Thymus (tissue), 11 donors: Measurements from ENCODE around the gene PHOSPHO2. TPM values are rescaled to one million over a fixed set of nuclear protein-coding genes. Genes with fewer than 3 reads are reported as not detected.

Experiments used
- DNase-seq, 9 donors: peaks; one replicate each; pipeline ENCODE4 v3.0.0-alpha.2; 2013; ENCODE audit warnings: low spot score in 9 of 9, low read depth in 6 of 9, missing footprints in 1 of 9
- H3K27ac ChIP-seq, 2 donors: one replicate each; pipeline ENCODE4 v1.5.1; 2013; ENCODE audit warnings: control low read depth in 1 of 2, low read depth in 1 of 2, low read length in 1 of 2, mild to moderate bottlenecking in 1 of 2, moderate library complexity in 1 of 2
- H3K27me3 ChIP-seq, 2 donors: one replicate each; pipeline ENCODE4 v1.5.1; 2013; ENCODE audit warnings: low read length in 1 of 2; ENCODE audit not compliant: control insufficient read depth in 2 of 2, insufficient read depth in 1 of 2
- H3K36me3 ChIP-seq, 2 donors: one replicate each; pipeline ENCODE4 v1.5.1; 2013; ENCODE audit warnings: low read length in 1 of 2, mild to moderate bottlenecking in 1 of 2, moderate library complexity in 1 of 2; ENCODE audit not compliant: control insufficient read depth in 2 of 2, insufficient read depth in 2 of 2
- H3K4me1 ChIP-seq, 2 donors: one replicate each; pipeline ENCODE4 v1.5.1; 2013; ENCODE audit warnings: low read length in 2 of 2; ENCODE audit not compliant: control insufficient read depth in 2 of 2, insufficient read depth in 2 of 2
- H3K4me3 ChIP-seq, 2 donors: one replicate each; pipeline ENCODE4 v1.5.1; 2013; ENCODE audit warnings: low read length in 2 of 2, control low read depth in 1 of 2, mild to moderate bottlenecking in 1 of 2
- H3K9me3 ChIP-seq, 2 donors: one replicate each; pipeline ENCODE4 v1.5.1; 2013; ENCODE audit warnings: low read length in 1 of 2, mild to moderate bottlenecking in 1 of 2; ENCODE audit not compliant: control insufficient read depth in 2 of 2, insufficient read depth in 1 of 2
- WGBS: extraction: QIAGEN DNeasy Blood & Tissue Kit; methylation state at CpG from one replicate; pipeline ENCODE4 v1.1.7; 2013; 5-methylcytosine and 5-hydroxymethylcytosine counted together
- polyA plus RNA-seq: library from polyadenylated mRNA; stranded (reverse); fragments of 200-250 nt; gene quantifications from one replicate; pipeline ENCODE4 v1.2.3, GENCODE V29; 2013
- total RNA-seq: library from RNA; stranded (reverse); fragments of 120-200 nt; gene quantifications from one replicate; pipeline ENCODE4 v1.2.4, GENCODE V29; 2013
- donor health status: healthy.

The PHOSPHO2 gene
- total and polyA plus RNA-seq, 2 donors = 3.9 to 4.3 TPM

GRCh38 chr2:169716938-169717690 lies 22.8 kb downstream of the PHOSPHO2 start:
- Histone ChIP-seq H3K36me3 (no peaks in the 10 kb centered on the region), H3K4me1 (peaks cover 0 to 13% of the 10 kb centered on the region in 2 donors), H3K9me3 (no peaks in the 10 kb centered on the region), H3K27me3 (no peaks in the 10 kb centered on the region), H3K4me3 (no peak overlapping the region), H3K27ac (no peak overlapping the region)
- no peak for DNase-seq
- WGBS = 90% methylated on average over 12 of the region's 12 CpGs

- H3K9me3 ChIP-seq = no peaks in the 10 kb centered on the region
- H3K4me1 ChIP-seq = peaks cover 0 to 13% of the 10 kb centered on the region in 2 donors
- DNase-seq = no peak
- no peaks in the 10 kb centered on the region for H3K27me3 ChIP-seq
- no peaks in the 10 kb centered on the region for H3K36me3 ChIP-seq
- H3K27ac ChIP-seq = no peak overlapping the region
- WGBS = 98% methylated on average over 4 of the region's 4 CpGs
- no peak overlapping the region for H3K4me3 ChIP-seq
Observed at GRCh38 chr2:169717691-169718063, 23.4 kb downstream of the PHOSPHO2 start.

DNA sequence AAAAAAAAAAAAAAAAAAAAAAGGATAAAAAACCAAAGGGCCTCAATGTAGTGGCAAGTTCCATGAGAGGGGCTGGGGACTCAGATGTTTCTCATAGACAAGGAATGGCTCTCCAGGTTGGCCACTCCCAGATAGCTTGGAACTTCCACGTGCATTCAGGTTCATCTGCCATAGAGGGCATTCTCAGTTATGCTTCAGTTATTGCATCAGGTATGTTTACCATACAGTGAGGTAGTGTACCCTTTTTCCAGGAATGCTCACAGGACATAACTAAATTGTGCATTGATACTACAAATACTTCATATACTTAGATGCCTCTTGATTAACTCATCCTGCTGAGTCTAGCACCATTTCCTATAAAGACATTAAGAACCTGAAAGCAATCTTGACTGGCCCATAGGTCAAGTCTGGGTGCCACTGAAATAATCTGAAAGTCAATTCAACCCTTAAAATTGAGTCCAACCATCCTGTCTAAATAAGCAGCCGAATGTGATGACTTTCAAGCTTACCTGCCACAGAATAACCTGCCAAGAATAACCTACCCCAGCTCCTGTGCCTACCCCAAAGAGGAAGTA lies 24.7 kb downstream of the PHOSPHO2 start:
- 95% methylated on average over 2 of the region's 2 CpGs for WGBS
- H3K4me1 ChIP-seq = peaks cover 0 to 13% of the 10 kb centered on the region in 2 donors
- no peaks in the 10 kb centered on the region for H3K36me3 ChIP-seq
- no peak for DNase-seq
- H3K4me3 ChIP-seq = no peak overlapping the region
- H3K9me3 ChIP-seq = no peaks in the 10 kb centered on the region
- H3K27ac ChIP-seq = no peak overlapping the region
- H3K27me3 ChIP-seq = no peaks in the 10 kb centered on the region

DNA sequence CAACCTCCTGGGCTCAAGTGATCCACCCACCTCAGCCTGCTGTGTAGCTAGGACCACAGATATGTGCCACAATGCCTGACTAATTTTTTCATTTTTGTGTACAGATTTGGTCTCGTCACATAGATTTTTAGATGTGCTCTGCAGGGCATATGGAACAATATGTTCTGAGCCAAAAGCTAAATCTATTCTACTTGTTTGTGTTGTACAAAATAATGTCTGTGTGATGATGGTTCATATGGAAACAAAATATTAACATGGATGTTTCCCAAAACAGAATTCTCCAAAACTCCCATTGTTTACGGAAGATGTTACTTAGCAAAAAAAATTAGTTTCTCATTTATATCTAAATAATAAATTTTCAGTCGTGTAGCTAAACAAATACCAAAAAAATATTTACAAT lies 26.7 kb downstream of the PHOSPHO2 start:
- no peaks in the 10 kb centered on the region for H3K36me3 ChIP-seq
- H3K27me3 ChIP-seq = no peaks in the 10 kb centered on the region
- DNase-seq = no peak
- no peak overlapping the region for H3K4me3 ChIP-seq
- H3K9me3 ChIP-seq = no peaks in the 10 kb centered on the region
- no peak overlapping the region for H3K27ac ChIP-seq
- peaks cover 0 to 6% of the 10 kb centered on the region in 2 donors for H3K4me1 ChIP-seq
- 96% methylated on average over 3 of the region's 3 CpGs for WGBS

GRCh38 chr2:169727065-169727464 lies 32.8 kb downstream of the PHOSPHO2 start:
- no peaks in the 10 kb centered on the region for H3K27me3 ChIP-seq
- no peak for DNase-seq
- no peaks in the 10 kb centered on the region for H3K4me1 ChIP-seq
- no peak overlapping the region for H3K27ac ChIP-seq
- WGBS = 99% methylated on average over 5 of the region's 5 CpGs
- H3K4me3 ChIP-seq = no peak overlapping the region
- H3K36me3 ChIP-seq = no peaks in the 10 kb centered on the region
- no peaks in the 10 kb centered on the region for H3K9me3 ChIP-seq

DNA sequence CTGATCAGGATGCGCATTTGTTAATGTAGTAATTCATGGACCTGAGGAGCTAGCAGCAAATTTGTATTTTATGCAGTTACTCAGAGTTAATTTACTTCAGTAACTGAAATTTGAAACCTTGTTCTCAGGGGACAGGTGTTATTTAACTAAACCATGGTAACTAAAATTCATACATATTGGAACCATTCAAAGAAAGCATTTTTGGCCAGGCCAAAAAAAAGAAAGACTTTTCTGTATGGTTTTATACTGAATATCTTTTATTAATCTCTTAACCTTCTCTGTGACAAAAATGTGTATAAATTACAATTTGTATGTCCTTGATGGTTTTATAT lies 35.0 kb downstream of the PHOSPHO2 start:
- Histone ChIP-seq H3K27ac (no peak overlapping the region), H3K4me1 (peaks cover 8 to 10% of the 10 kb centered on the region in 2 donors), H3K27me3 (peaks cover 0 to 6% of the 10 kb centered on the region in 2 donors), H3K9me3 (no peaks in the 10 kb centered on the region), H3K36me3 (no peaks in the 10 kb centered on the region), H3K4me3 (no peak overlapping the region)
- 95% methylated on average over 1 of the region's 1 CpG for WGBS
- no peak for DNase-seq

- no peak for DNase-seq
- H3K4me3 ChIP-seq = no peak overlapping the region
- no peaks in the 10 kb centered on the region for H3K36me3 ChIP-seq
- H3K27ac ChIP-seq = no peak overlapping the region
- H3K9me3 ChIP-seq = no peaks in the 10 kb centered on the region
- peaks cover 11 to 23% of the 10 kb centered on the region in 2 donors for H3K4me1 ChIP-seq
- H3K27me3 ChIP-seq = peaks cover 0 to 8% of the 10 kb centered on the region in 2 donors
- 91% methylated on average over 5 of the region's 5 CpGs for WGBS
Observed at GRCh38 chr2:169732075-169732474, 37.8 kb downstream of the PHOSPHO2 start.

- peak in 2 of 9 donors; percentile 18 to 34 for DNase-seq
- WGBS = 55% methylated on average over 13 of the region's 13 CpGs
- Histone ChIP-seq H3K4me3 (peak overlapping the region; percentile 57 to 89), H3K27me3 (peaks cover 0 to 8% of the 10 kb centered on the region in 2 donors), H3K36me3 (no peaks in the 10 kb centered on the region), H3K4me1 (peaks cover 11 to 26% of the 10 kb centered on the region in 2 donors), H3K27ac (no peak overlapping the region), H3K9me3 (no peaks in the 10 kb centered on the region)
Observed at GRCh38 chr2:169732583-169733358, 38.5 kb downstream of the PHOSPHO2 start.
